ENCODE data around the gene PTPRU.

- TF ChIP-seq CTCF (IDR thresholded peaks at IDR 0.05) = no peak
- TF ChIP-seq POLR2A (IDR thresholded peaks at IDR 0.05) = no peak
Observed at GRCh38 chr1:29335573-29335972, 99.3 kb downstream of the PTPRU start.

Measured in upper lobe of left lung (tissue), 4 donors.